PC-3 (cell line): ENCODE data around the gene ABCF1.

Source experiments
- EZH2 ChIP-seq: fragments of 300-600 bp; sonication (generic); IDR thresholded peaks from one replicate; pipeline ENCODE4 v1.6.1; 2017; ENCODE audit warnings: antibody characterized with exemption, mild to moderate bottlenecking, low read length; ENCODE audit not compliant: unreplicated experiment
- EZH2phosphoT487 ChIP-seq: fragments of 300-600 bp; sonication (generic); IDR thresholded peaks from 2 replicates; pipeline ENCODE4 v1.6.1; 2018; ENCODE audit warnings: mild to moderate bottlenecking, antibody characterized with exemption, low read length, borderline replicate concordance
- TF ChIP-seq, protein P1 (sequence below): fragments of 300-600 bp; sonication (generic); conservative IDR thresholded peaks from 2 replicates; pipeline ENCODE4 v1.5.1; 2017; ENCODE audit warnings: antibody characterized with exemption, low read depth, mild to moderate bottlenecking, low read length

- TF ChIP-seq, protein P1, sequence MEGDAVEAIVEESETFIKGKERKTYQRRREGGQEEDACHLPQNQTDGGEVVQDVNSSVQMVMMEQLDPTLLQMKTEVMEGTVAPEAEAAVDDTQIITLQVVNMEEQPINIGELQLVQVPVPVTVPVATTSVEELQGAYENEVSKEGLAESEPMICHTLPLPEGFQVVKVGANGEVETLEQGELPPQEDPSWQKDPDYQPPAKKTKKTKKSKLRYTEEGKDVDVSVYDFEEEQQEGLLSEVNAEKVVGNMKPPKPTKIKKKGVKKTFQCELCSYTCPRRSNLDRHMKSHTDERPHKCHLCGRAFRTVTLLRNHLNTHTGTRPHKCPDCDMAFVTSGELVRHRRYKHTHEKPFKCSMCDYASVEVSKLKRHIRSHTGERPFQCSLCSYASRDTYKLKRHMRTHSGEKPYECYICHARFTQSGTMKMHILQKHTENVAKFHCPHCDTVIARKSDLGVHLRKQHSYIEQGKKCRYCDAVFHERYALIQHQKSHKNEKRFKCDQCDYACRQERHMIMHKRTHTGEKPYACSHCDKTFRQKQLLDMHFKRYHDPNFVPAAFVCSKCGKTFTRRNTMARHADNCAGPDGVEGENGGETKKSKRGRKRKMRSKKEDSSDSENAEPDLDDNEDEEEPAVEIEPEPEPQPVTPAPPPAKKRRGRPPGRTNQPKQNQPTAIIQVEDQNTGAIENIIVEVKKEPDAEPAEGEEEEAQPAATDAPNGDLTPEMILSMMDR, result no peak
- TF ChIP-seq EZH2 (no peak), EZH2phosphoT487 (no peak)
These were observed 23.8 kb upstream of the ABCF1 start for GRCh38 chr6:30547454-30547853.
